WTC11 (cell line): ENCODE measurements around the gene IL16. TPM values are rescaled to one million over a fixed set of nuclear protein-coding genes. Genes with fewer than 3 reads are reported as not detected.

ENCODE experiments used
- ATAC-seq: fragments of 200-7000 bp; cut with Tn5 transposase; 2 replicates; pipeline ENCODE4 v1.10.0; 2021; ENCODE audit warnings: mild to moderate bottlenecking, moderate library complexity
- CTCF ChIA-PET: fragments of 300-600 bp; sonication (Branson Sonifier 250); formaldehyde crosslinking; loops from one replicate; lab custom pipeline; 2021; ENCODE audit warnings: antibody characterized with exemption; lab: Charles Lee
- POLR2A ChIA-PET: fragments of 350-600 bp; sonication (Branson Sonifier 250); formaldehyde crosslinking; loops from one replicate; lab custom pipeline; 2021; ENCODE audit warnings: antibody characterized with exemption; lab: Charles Lee
- DNase-seq: peaks from one replicate; pipeline ENCODE4 v3.0.0; 2021; ENCODE audit warnings: low spot score
- H3K27ac Mint-ChIP-seq: 2 replicates; pipeline ENCODE4 v1.8.0; 2021; ENCODE audit warnings: mixed read lengths
- H3K27me3 Mint-ChIP-seq: 2 replicates; pipeline ENCODE4 v1.8.0; 2021; ENCODE audit warnings: low read depth, mild to moderate bottlenecking, moderate library complexity, mixed read lengths
- H3K36me3 Mint-ChIP-seq: 2 replicates; pipeline ENCODE4 v1.8.0; 2021; ENCODE audit warnings: mixed read lengths
- H3K4me1 Mint-ChIP-seq: 2 replicates; pipeline ENCODE4 v1.8.0; 2022; ENCODE audit warnings: mixed read lengths
- H3K4me3 Mint-ChIP-seq: 2 replicates; pipeline ENCODE4 v1.8.0; 2021; ENCODE audit warnings: mild to moderate bottlenecking, moderate library complexity, mixed read lengths
- H3K9me3 Mint-ChIP-seq: 2 replicates; pipeline ENCODE4 v1.8.0; 2021; ENCODE audit warnings: mixed read lengths
- ATF1 ChIP-seq: sonication (generic); formaldehyde crosslinking; IDR thresholded peaks from 2 replicates; pipeline ENCODE4 v1.8.1; 2023; ENCODE audit warnings: mild to moderate bottlenecking, moderate library complexity, missing genetic modification reagents
- CREB1 ChIP-seq: sonication (generic); formaldehyde crosslinking; IDR thresholded peaks from 2 replicates; pipeline ENCODE4 v1.8.0; 2023; ENCODE audit warnings: mild to moderate bottlenecking, missing genetic modification reagents
- ELF4 ChIP-seq: sonication (generic); formaldehyde crosslinking; IDR thresholded peaks from 2 replicates; pipeline ENCODE4 v1.8.1; 2022; ENCODE audit warnings: low read depth, mild to moderate bottlenecking, moderate library complexity, missing genetic modification reagents
- GABPB1 ChIP-seq: sonication (generic); formaldehyde crosslinking; IDR thresholded peaks from 2 replicates; pipeline ENCODE4 v1.8.1; 2023; ENCODE audit warnings: mild to moderate bottlenecking, missing genetic modification reagents
- GRHL2 ChIP-seq: fragments of 250-450 bp; sonication (Bioruptor Pico); IDR thresholded peaks from 2 replicates; pipeline ENCODE4 v1.8.0; 2022; ENCODE audit warnings: mild to moderate bottlenecking, moderate library complexity; ENCODE audit not compliant: insufficient replicate concordance, severe bottlenecking
- IRF2 ChIP-seq: sonication (generic); formaldehyde crosslinking; IDR thresholded peaks from 2 replicates; pipeline ENCODE4 v1.8.0; 2022; ENCODE audit warnings: low read depth, missing genetic modification reagents, borderline replicate concordance
- JUN ChIP-seq: sonication (generic); formaldehyde crosslinking; IDR thresholded peaks from 2 replicates; pipeline ENCODE4 v1.8.0; 2023; ENCODE audit warnings: mild to moderate bottlenecking, missing genetic modification reagents
- KAT7 ChIP-seq: sonication (generic); formaldehyde crosslinking; IDR thresholded peaks from 2 replicates; pipeline ENCODE4 v1.8.1; 2023; ENCODE audit warnings: missing genetic modification reagents, mild to moderate bottlenecking, borderline replicate concordance
- MYBL2 ChIP-seq: sonication (generic); formaldehyde crosslinking; IDR thresholded peaks from 2 replicates; pipeline ENCODE4 v1.8.1; 2023; ENCODE audit warnings: mild to moderate bottlenecking, moderate library complexity, missing genetic modification reagents
- NFYB ChIP-seq: sonication (generic); formaldehyde crosslinking; conservative IDR thresholded peaks from 2 replicates; pipeline ENCODE4 v1.8.0; 2022; ENCODE audit warnings: low read depth, missing genetic modification reagents
- PREB ChIP-seq: sonication (generic); formaldehyde crosslinking; IDR thresholded peaks from 2 replicates; pipeline ENCODE4 v1.8.1; 2022; ENCODE audit warnings: mild to moderate bottlenecking, missing genetic modification reagents, moderate library complexity, borderline replicate concordance
- RORB ChIP-seq: fragments of 250-450 bp; sonication (Bioruptor Pico); IDR thresholded peaks from 2 replicates; pipeline ENCODE4 v1.9.0; 2021; ENCODE audit warnings: mild to moderate bottlenecking
- SMAD3 ChIP-seq: sonication (generic); formaldehyde crosslinking; IDR thresholded peaks from 2 replicates; pipeline ENCODE4 v1.8.0; 2022; ENCODE audit warnings: missing genetic modification reagents, mild to moderate bottlenecking, borderline replicate concordance
- SOX15 ChIP-seq: fragments of 250-450 bp; sonication (Bioruptor Pico); IDR thresholded peaks from 2 replicates; pipeline ENCODE4 v1.9.0; 2021; ENCODE audit warnings: mild to moderate bottlenecking
- TCF7 ChIP-seq: sonication (generic); formaldehyde crosslinking; IDR thresholded peaks from 2 replicates; pipeline ENCODE4 v1.8.0; 2022; ENCODE audit warnings: mild to moderate bottlenecking, low read depth, missing genetic modification reagents, moderate library complexity
- TP53 ChIP-seq: sonication (generic); formaldehyde crosslinking; IDR thresholded peaks from 2 replicates; pipeline ENCODE4 v1.8.1; 2023; ENCODE audit warnings: mild to moderate bottlenecking, missing genetic modification reagents
- ZNF219 ChIP-seq: sonication (generic); formaldehyde crosslinking; IDR thresholded peaks from 2 replicates; pipeline ENCODE4 v1.8.0; 2023; ENCODE audit warnings: missing genetic modification reagents, mild to moderate bottlenecking, borderline replicate concordance
- total RNA-seq: library from RNA; stranded (reverse); gene quantifications from 3 replicates; pipeline ENCODE4 v1.2.3, GENCODE V29; 2021
- TF ChIP-seq, protein P1 (sequence below): fragments of 200-600 bp; IDR thresholded peaks from 2 replicates; pipeline ENCODE4 v1.8.0; 2022; ENCODE audit warnings: antibody characterized with exemption
- TF ChIP-seq, protein P2 (sequence below): sonication (generic); formaldehyde crosslinking; IDR thresholded peaks from 2 replicates; pipeline ENCODE4 v1.8.1; 2023; ENCODE audit warnings: mild to moderate bottlenecking, missing genetic modification reagents
- TF ChIP-seq, protein P3 (sequence below): fragments of 250-450 bp; sonication (Bioruptor Pico); IDR thresholded peaks from 2 replicates; pipeline ENCODE4 v1.9.0; 2021; ENCODE audit warnings: mild to moderate bottlenecking
- TF ChIP-seq, protein P4 (sequence below): sonication (generic); formaldehyde crosslinking; conservative IDR thresholded peaks from 2 replicates; pipeline ENCODE4 v1.8.1; 2022; ENCODE audit warnings: mild to moderate bottlenecking, missing genetic modification reagents

The IL16 gene
- total RNA-seq, 1 experiment from 2014 or later = 0.61 TPM

DNA sequence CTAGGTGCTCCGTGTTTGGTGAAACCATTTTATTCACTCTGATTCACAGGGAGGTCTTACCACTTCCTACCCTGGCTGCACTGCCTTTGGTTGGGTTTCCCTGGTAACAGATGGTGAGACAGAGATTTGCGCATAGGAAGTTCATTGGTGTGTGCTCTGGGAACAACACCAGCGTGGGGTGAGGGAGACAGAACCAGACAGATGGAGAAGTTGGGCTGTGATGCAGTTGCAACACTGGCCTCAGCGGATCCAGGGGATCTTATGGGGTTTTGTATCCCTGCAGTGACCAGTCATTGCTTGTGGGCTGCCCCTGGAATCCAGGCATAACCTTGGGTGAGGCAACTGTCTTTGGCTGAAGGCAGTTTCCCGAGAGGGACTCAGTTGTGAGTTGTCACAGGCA lies 12.5 kb upstream of the IL16 start:
- no peak overlapping the region for H3K27ac Mint-ChIP-seq
- no peak for TF ChIP-seq KAT7
- TF ChIP-seq SMAD3 (CRISPR knock-in tag) = no peak
- no peaks in the 10 kb centered on the region for H3K27me3 Mint-ChIP-seq
- DNase-seq = no peak
- H3K36me3 Mint-ChIP-seq = no peaks in the 10 kb centered on the region
- H3K4me1 Mint-ChIP-seq = peaks cover 4% of the 10 kb centered on the region; the same call in 1 of the 2 replicates
- no peak for ATAC-seq
- H3K4me3 Mint-ChIP-seq = no peak overlapping the region
- CTCF ChIA-PET = interaction anchor here (1.4 kb wide), 1 partner anchor 77 kb away, joined by 4 read pairs; no protein-coding TSS in a partner anchor
- no peaks in the 10 kb centered on the region for H3K9me3 Mint-ChIP-seq
- POLR2A ChIA-PET = no interaction called here

- no peak overlapping the region for H3K4me3 Mint-ChIP-seq
- no peaks in the 10 kb centered on the region for H3K27me3 Mint-ChIP-seq
- TF ChIP-seq, protein P1, sequence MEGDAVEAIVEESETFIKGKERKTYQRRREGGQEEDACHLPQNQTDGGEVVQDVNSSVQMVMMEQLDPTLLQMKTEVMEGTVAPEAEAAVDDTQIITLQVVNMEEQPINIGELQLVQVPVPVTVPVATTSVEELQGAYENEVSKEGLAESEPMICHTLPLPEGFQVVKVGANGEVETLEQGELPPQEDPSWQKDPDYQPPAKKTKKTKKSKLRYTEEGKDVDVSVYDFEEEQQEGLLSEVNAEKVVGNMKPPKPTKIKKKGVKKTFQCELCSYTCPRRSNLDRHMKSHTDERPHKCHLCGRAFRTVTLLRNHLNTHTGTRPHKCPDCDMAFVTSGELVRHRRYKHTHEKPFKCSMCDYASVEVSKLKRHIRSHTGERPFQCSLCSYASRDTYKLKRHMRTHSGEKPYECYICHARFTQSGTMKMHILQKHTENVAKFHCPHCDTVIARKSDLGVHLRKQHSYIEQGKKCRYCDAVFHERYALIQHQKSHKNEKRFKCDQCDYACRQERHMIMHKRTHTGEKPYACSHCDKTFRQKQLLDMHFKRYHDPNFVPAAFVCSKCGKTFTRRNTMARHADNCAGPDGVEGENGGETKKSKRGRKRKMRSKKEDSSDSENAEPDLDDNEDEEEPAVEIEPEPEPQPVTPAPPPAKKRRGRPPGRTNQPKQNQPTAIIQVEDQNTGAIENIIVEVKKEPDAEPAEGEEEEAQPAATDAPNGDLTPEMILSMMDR = no peak
- TF ChIP-seq MYBL2 = no peak
- TF ChIP-seq PREB (CRISPR knock-in tag) = no peak
- no peak for TF ChIP-seq ATF1
- no peak for TF ChIP-seq ELF4 (CRISPR knock-in tag)
- TF ChIP-seq, all 79 proteins: peak for 0
- CTCF ChIA-PET = interaction anchor here (1.5 kb wide), 1 partner anchor 80 kb away, joined by 7 read pairs; no protein-coding TSS in a partner anchor
- Mint-ChIP-seq H3K4me1 (peaks cover 4% of the 10 kb centered on the region; the same call in 1 of the 2 replicates), H3K36me3 (no peaks in the 10 kb centered on the region), H3K9me3 (no peaks in the 10 kb centered on the region), H3K27ac (no peak overlapping the region)
- POLR2A ChIA-PET = no interaction called here
- DNase-seq = no peak
- ATAC-seq = no peak
Measured at GRCh38 chr15:81185631-81186295, 10.9 kb upstream of the IL16 start.

- no peaks in the 10 kb centered on the region for H3K4me1 Mint-ChIP-seq
- no peak overlapping the region for H3K4me3 Mint-ChIP-seq
- H3K9me3 Mint-ChIP-seq = no peaks in the 10 kb centered on the region
- no peak overlapping the region for H3K27ac Mint-ChIP-seq
- no peaks in the 10 kb centered on the region for H3K36me3 Mint-ChIP-seq
- ChIA-PET POLR2A (no interaction called here), CTCF (no interaction called here)
- TF ChIP-seq TP53 (CRISPR knock-in tag) (no peak), TCF7 (CRISPR knock-in tag) (no peak), NFYB (CRISPR knock-in tag) (no peak), PREB (CRISPR knock-in tag) (no peak), IRF2 (no peak), GRHL2 (no peak), CREB1 (CRISPR knock-in tag) (no peak), GABPB1 (CRISPR knock-in tag) (no peak), ZNF219 (no peak), JUN (CRISPR knock-in tag) (no peak), RORB (CRISPR knock-in tag) (no peak), SOX15 (CRISPR knock-in tag) (no peak)
- TF ChIP-seq, protein P2, sequence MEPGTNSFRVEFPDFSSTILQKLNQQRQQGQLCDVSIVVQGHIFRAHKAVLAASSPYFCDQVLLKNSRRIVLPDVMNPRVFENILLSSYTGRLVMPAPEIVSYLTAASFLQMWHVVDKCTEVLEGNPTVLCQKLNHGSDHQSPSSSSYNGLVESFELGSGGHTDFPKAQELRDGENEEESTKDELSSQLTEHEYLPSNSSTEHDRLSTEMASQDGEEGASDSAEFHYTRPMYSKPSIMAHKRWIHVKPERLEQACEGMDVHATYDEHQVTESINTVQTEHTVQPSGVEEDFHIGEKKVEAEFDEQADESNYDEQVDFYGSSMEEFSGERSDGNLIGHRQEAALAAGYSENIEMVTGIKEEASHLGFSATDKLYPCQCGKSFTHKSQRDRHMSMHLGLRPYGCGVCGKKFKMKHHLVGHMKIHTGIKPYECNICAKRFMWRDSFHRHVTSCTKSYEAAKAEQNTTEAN (CRISPR knock-in tag) = no peak
- TF ChIP-seq, protein P3, sequence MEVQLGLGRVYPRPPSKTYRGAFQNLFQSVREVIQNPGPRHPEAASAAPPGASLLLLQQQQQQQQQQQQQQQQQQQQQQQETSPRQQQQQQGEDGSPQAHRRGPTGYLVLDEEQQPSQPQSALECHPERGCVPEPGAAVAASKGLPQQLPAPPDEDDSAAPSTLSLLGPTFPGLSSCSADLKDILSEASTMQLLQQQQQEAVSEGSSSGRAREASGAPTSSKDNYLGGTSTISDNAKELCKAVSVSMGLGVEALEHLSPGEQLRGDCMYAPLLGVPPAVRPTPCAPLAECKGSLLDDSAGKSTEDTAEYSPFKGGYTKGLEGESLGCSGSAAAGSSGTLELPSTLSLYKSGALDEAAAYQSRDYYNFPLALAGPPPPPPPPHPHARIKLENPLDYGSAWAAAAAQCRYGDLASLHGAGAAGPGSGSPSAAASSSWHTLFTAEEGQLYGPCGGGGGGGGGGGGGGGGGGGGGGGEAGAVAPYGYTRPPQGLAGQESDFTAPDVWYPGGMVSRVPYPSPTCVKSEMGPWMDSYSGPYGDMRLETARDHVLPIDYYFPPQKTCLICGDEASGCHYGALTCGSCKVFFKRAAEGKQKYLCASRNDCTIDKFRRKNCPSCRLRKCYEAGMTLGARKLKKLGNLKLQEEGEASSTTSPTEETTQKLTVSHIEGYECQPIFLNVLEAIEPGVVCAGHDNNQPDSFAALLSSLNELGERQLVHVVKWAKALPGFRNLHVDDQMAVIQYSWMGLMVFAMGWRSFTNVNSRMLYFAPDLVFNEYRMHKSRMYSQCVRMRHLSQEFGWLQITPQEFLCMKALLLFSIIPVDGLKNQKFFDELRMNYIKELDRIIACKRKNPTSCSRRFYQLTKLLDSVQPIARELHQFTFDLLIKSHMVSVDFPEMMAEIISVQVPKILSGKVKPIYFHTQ = no peak
- TF ChIP-seq, protein P4, sequence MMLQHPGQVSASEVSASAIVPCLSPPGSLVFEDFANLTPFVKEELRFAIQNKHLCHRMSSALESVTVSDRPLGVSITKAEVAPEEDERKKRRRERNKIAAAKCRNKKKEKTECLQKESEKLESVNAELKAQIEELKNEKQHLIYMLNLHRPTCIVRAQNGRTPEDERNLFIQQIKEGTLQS (CRISPR knock-in tag) = no peak
- ATAC-seq (no peak), DNase-seq (no peak)
- no peaks in the 10 kb centered on the region for H3K27me3 Mint-ChIP-seq
Measured at GRCh38 chr15:81188354-81188753, 8.3 kb upstream of the IL16 start.
